Lung (tissue), 12 donors: Measurements from ENCODE around the gene AUP1. TPM values are rescaled to one million over a fixed set of nuclear protein-coding genes. Genes with fewer than 3 reads are reported as not detected.

ENCODE experiments used
- ATAC-seq: fragments of 200-7000 bp; cut with Tn5 transposase; one replicate; pipeline ENCODE4 v1.9.1; 2020; ENCODE audit warnings: moderate number of reproducible peaks; ENCODE audit not compliant: insufficient read depth, low FRiP score
- DNase-seq, 3 donors: peaks; one replicate each; pipeline ENCODE4 v3.0.0-alpha.2; 2013 to 2017
- H3K27ac ChIP-seq, 2 donors: one replicate each; pipeline ENCODE4 v1.5.1; 2013; ENCODE audit warnings: mild to moderate bottlenecking in 2 of 2, moderate library complexity in 2 of 2, control low read depth in 1 of 2, inconsistent platforms in 1 of 2, low read depth in 1 of 2, low read length in 1 of 2
- H3K27me3 ChIP-seq, 3 donors: one replicate each; pipeline ENCODE4 v1.5.1; 2013; ENCODE audit warnings: low read length in 2 of 3; ENCODE audit not compliant: control insufficient read depth in 3 of 3, insufficient read depth in 3 of 3
- H3K36me3 ChIP-seq, 4 donors: one replicate each; pipeline ENCODE4 v1.5.1; 2013; ENCODE audit warnings: low read length in 4 of 4, mild to moderate bottlenecking in 1 of 4, moderate library complexity in 1 of 4; ENCODE audit not compliant: control insufficient read depth in 4 of 4, insufficient read depth in 4 of 4
- H3K4me1 ChIP-seq, 5 donors: one replicate each; pipeline ENCODE4 v1.5.1; 2013; ENCODE audit warnings: low read length in 5 of 5, mild to moderate bottlenecking in 2 of 5, moderate library complexity in 1 of 5; ENCODE audit not compliant: control insufficient read depth in 5 of 5, insufficient read depth in 5 of 5
- H3K4me3 ChIP-seq: one replicate; pipeline ENCODE4 v1.5.1; 2013; ENCODE audit warnings: mild to moderate bottlenecking, control low read depth, moderate library complexity
- H3K9ac ChIP-seq, 2 donors: one replicate each; pipeline ENCODE4 v1.5.1; 2013; ENCODE audit warnings: low read length in 2 of 2, control low read depth in 1 of 2; ENCODE audit not compliant: insufficient read depth in 1 of 2
- H3K9me3 ChIP-seq, 4 donors: one replicate each; pipeline ENCODE4 v1.5.1; 2013; ENCODE audit warnings: low read length in 3 of 4, mild to moderate bottlenecking in 1 of 4, moderate library complexity in 1 of 4; ENCODE audit not compliant: control insufficient read depth in 4 of 4, insufficient read depth in 3 of 4
- CTCF ChIP-seq: IDR thresholded peaks from 2 replicates; pipeline ENCODE4 v1.5.1; 2012; ENCODE audit warnings: mild to moderate bottlenecking; ENCODE audit errors: control extremely low read depth, extremely low read depth
- WGBS, 2 donors: extraction: QIAGEN DNeasy Blood & Tissue Kit; methylation state at CpG; one replicate each; pipeline ENCODE4 v1.1.7; 2013; 5-methylcytosine and 5-hydroxymethylcytosine counted together
- polyA plus RNA-seq, 2 donors: library from polyadenylated mRNA; stranded (reverse); fragments of 200-250 nt; gene quantifications; one replicate each; pipeline ENCODE4 v1.2.1, GENCODE V29; 2013
- total RNA-seq, 2 donors: library from RNA; depleted of rRNA in 1 of 2; stranded (reverse); fragments of >200 nt in 1 of 2; gene quantifications; one replicate each; pipeline ENCODE4 v1.2.1, GENCODE V29; 2014 to 2021
- donor health status: control.
- donor health status: control.
- donor health status: Bipolar disorder and iron deficiency.
- donor health status: healthy.
- donor health status: DM: yes; HTN: yes; CAD: no.

Gene AUP1
- total and polyA plus RNA-seq, 4 donors: 65.6 to 185 (median 129) TPM

GRCh38 chr2:74540291-74540690 is 10.8 kb upstream of the AUP1 start:
- no peak for TF ChIP-seq CTCF
- no peaks in the 10 kb centered on the region for H3K36me3 ChIP-seq
- H3K27ac ChIP-seq: peak overlapping the region in 1 of 2 donors; percentile 36
- H3K9me3 ChIP-seq: no peaks in the 10 kb centered on the region
- ATAC-seq: peak; percentile 25
- no peak overlapping the region for H3K4me3 ChIP-seq
- H3K4me1 ChIP-seq: no peaks in the 10 kb centered on the region
- no peaks in the 10 kb centered on the region for H3K27me3 ChIP-seq
- H3K9ac ChIP-seq: no peak overlapping the region
- DNase-seq: no peak
- WGBS, 2 donors: 73 to 76% methylated on average over 5 of the region's 5 CpGs

DNA sequence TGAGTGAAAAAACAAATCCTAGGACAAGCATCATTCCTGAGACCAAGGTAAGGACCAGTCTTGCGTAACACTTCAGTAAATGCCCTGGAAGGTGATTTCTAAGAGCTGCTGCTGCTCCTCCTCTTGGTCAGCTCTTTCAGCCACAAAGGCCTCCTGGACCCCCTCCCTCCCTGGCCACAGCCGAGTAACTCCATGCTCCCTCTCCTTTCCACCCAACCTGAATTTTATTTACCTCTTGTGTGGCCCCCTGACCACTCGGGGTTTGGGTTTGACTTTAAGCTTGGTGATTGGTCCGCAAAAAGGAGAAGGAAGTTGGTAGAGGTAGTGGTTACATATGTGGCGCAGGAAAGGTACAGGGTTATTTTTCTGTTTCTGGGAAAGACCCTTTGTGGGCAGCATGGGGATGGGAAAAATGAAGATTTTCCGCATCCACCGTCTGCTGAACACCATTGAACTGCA is 9.4 kb upstream of the AUP1 start:
- ATAC-seq: no peak
- H3K4me3 ChIP-seq: no peak overlapping the region
- no peaks in the 10 kb centered on the region for H3K27me3 ChIP-seq
- WGBS, 2 donors: 34 to 55% methylated on average over 7 of the region's 7 CpGs
- H3K4me1 ChIP-seq: no peaks in the 10 kb centered on the region
- no peak overlapping the region for H3K9ac ChIP-seq
- no peak overlapping the region for H3K27ac ChIP-seq
- TF ChIP-seq CTCF: no peak
- DNase-seq: no peak
- no peaks in the 10 kb centered on the region for H3K9me3 ChIP-seq
- peaks cover 0 to 2% (median 0%) of the 10 kb centered on the region in 4 donors for H3K36me3 ChIP-seq

DNA sequence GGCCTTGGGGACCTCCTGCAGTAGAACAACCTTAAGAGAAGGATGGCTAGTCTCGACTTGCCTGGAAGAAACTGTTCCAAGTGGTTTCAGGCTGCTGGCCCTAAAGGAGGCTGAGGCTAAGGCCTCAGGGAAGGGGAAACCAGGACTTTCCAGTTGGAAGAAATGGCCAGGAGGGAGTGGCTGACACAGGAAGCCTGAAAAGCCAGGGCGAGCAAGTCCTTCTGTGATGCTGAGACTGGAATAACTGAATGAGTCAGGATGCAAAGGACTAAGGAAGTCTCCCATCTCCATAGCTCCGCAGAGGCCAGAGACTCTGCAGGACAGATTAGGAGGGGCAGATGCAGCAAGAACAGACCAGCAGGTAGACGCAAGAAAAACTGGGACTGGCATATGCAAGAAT is 7.6 kb upstream of the AUP1 start:
- 75 to 85% methylated on average over 4 of the region's 4 CpGs for WGBS, 2 donors

More for the DNA sequence above, 7.6 kb upstream of the AUP1 start:
- TF ChIP-seq CTCF: no peak
- Histone ChIP-seq H3K9ac (no peak overlapping the region), H3K27me3 (no peaks in the 10 kb centered on the region), H3K36me3 (peaks cover 5 to 16% (median 9%) of the 10 kb centered on the region in 4 donors), H3K9me3 (no peaks in the 10 kb centered on the region), H3K4me1 (no peaks in the 10 kb centered on the region), H3K27ac (no peak overlapping the region), H3K4me3 (no peak overlapping the region)
- no peak for DNase-seq
- no peak for ATAC-seq
